Stimulated activated CD4-positive, alpha-beta T cell treated with anti-CD3 and anti-CD28 coated beads, Interleukin-12 subunit alpha, Interleukin-12 subunit beta, amount 100 ng/mL, for 48 hours (primary cell): Measurements from ENCODE around the gene CFHR4.
"Not testable (repeated sequence)": the region's sequence is repeated elsewhere in the genome, so short reads cannot be mapped to it uniquely, and the experiment has no call there.

Experiments used
- DNase-seq, 3 donors: peaks; one replicate each; pipeline ENCODE4 v3.0.0-alpha.2; 2020; ENCODE audit warnings: low read depth in 2 of 3, low spot score in 1 of 3

Gene CFHR4

DNA sequence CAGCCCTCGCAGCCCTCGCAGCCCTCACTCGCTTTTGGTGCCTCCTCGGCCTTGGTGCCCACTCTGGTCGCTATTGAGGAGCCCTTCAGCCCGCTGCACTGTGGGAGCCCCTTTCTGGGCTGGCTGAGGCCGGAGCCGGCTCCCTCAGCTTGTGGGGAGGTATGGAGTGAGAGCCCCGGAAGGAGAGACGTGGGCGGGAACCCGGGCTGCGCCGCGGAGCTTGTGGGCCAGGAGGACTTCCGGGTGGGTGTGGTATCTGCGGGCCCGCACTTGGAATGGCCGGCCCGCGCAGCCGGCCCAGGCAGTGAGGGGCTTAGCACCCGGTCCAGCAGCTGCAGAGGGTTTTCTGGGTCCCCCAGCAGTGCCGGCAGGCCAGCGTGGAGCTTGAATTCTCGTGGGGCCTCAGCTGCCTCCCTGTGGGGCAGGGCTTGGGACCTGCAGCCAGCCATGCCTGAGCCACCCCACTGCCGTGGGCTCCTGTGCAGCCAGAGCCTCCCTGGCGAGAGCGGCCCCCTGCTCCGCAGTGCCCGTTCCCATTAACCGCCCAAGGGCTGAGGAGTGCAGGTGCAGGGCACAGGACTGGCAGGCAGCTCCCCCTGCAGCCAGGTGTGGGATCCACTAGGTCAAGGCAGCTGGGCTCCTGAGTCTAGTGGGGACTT, 45.8 kb downstream of the CFHR4 start:
- DNase-seq: no peak

DNA sequence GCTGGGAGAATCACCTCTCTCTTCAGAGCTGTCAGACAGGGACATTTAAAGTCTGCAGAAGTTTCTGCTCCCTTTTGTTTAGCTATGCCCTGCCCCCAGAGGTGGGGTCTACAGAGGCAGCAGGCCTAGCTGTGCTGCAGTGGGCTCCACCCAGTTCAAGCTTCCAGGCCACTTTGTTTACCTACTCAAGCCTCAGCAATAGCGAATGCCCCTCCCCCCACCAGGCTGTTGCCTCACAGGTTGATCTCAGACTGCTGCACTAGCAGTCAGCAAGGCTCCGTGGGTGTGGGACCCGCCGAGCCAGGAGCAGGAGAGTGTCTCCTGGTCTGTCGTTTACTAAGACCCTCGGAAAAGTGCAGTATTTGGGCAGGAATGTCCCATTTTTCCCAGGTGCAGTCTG, 53.6 kb downstream of the CFHR4 start:
- DNase-seq: not testable (repeated sequence)

DNA sequence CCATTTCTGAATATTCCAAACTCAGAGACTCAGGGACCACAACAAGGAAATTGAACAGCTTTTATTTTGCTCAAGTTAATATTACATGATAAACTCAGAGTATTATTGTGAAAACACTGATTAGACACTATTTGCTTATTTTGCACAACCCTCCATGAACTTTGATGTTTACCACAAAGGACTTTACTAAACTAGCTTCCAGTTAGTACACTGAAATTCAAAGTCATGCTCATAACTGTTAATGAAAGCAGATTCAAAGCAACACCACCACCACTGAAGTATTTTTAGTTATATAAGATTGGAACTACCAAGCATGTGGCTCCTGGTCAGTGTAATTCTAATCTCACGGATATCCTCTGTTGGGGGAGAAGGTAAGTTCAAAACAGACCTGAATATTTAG, 55.7 kb downstream of the CFHR4 start, which contains the start of gene CFHR2:
TSS of gene CFHR2 (plus strand) at position 171 of the 400 bp plus-strand sequence. CDS start at position 314, 143 bp downstream.
- DNase-seq: not testable (repeated sequence)

DNA sequence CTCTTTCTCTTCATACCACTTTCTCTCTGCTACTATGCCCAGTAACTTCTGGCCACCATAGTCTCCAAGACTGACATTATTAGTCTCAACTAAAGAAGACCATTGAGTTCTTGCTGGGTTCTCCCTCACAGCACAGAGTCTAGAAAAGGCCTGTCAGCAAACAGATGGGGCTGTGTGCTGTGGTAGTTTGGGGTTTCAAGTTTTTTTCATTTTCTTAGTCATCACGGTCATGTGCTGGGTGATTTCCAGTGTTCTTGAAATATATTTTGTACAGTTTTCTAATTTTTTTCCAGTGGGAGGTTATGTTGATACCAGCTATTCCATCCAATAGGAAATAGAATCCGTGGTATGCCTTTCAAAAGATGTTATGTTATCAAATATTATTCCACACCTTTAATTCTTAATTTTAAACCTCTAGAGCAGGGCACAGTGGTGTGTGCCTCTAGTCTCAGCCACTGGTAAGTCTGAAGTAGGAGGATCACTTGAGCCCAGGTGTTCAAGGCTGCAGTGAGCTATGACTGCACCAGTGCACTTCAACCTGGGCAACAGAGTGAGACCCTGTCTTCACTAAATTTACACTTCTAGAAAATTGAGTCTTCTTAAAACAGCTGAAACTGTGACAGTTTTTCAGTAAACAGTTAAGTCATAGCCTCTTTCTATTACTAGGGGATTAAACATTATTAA, 64.0 kb downstream of the CFHR4 start:
- no peak for DNase-seq

DNA sequence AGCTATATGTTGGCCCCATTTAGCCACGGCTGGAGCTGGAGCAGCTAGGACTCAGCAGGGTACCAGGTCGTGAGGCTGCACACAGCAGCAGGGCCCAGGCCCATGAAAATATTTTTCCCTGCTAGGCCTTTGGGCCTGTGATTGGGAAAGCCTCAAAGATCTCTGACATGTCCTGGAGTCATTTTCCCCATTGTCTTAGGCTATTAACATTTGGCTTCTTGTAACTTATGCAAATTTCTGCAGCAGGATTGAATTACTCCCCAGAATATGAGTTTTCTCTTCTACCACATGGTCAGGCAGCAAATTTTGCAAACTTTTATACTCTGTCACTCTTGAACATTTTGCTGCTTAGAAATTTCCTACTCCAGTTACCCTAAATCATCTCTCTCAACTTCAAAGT, 66.9 kb downstream of the CFHR4 start:
- no peak for DNase-seq

DNA sequence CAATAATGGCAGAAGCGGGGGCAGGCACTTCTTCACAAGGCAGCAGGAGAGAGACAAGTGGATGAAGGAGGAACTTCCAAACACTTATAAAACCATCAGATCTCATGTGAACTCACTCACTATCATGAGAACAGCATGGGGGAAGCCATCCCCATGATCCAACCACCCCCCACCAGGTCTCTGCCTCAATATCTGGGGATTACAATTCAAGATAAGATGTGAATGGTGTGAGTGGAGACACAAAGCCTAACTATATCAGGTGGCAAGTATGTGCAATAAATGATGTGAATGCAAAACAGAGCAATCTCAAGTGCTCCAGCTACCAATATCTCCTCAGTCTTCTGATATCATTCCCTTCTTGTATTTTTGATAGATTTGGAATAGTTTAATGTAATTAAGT, 68.1 kb downstream of the CFHR4 start:
- DNase-seq: no peak

DNA sequence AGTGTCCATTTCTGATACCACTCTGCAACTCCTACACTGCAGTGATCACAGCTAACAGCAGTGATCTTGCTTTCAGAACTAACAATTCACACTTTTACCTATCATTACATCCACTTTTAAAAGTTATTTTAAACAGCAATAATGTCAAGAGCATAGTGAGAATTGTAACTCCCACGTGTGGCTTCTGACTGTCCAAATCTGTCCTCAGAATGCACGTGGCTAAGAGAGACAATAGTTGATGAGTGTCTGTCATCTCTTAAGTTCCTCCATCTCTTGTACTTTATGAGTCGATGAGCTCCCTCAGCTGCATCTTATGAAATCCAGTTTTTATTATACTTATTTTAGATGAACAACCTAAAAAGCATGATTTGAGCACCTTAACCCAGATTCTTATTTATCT, 73.0 kb downstream of the CFHR4 start:
- DNase-seq: no peak
